Upper lobe of left lung (tissue), 6 donors: ENCODE data around the gene CD80. TPM values are rescaled to one million over a fixed set of nuclear protein-coding genes. Genes with fewer than 3 reads are reported as not detected.

Experiments used
- ATAC-seq, 2 donors: fragments of 200-7000 bp; cut with Tn5 transposase; one replicate each; pipeline ENCODE4 v1.9.1; 2022; ENCODE audit warnings: mild to moderate bottlenecking in 2 of 2, moderate library complexity in 2 of 2; ENCODE audit not compliant: low FRiP score in 2 of 2
- DNase-seq, 2 donors: peaks; one replicate each; pipeline ENCODE4 v3.0.0-alpha.2; 2019 to 2020
- H3K27ac ChIP-seq, 4 donors: fragments of 200-600 bp; sonication (generic); one replicate each; pipeline ENCODE4 v1.5.1; 2016 to 2019
- H3K27me3 ChIP-seq, 4 donors: fragments of 200-600 bp; sonication (generic); one replicate each; pipeline ENCODE4 v1.5.1; 2017 to 2019
- H3K36me3 ChIP-seq, 4 donors: fragments of 200-600 bp; sonication (generic); one replicate each; pipeline ENCODE4 v1.5.1; 2016 to 2019
- H3K4me1 ChIP-seq, 4 donors: fragments of 200-600 bp; sonication (generic); one replicate each; pipeline ENCODE4 v1.5.1; 2018 to 2019
- H3K4me3 ChIP-seq, 4 donors: fragments of 200-600 bp; sonication (generic); one replicate each; pipeline ENCODE4 v1.5.1; 2017 to 2019; ENCODE audit warnings: mild to moderate bottlenecking in 2 of 4, moderate library complexity in 1 of 4
- H3K9me3 ChIP-seq, 4 donors: fragments of 200-600 bp; sonication (generic); one replicate each; pipeline ENCODE4 v1.5.1; 2018 to 2019
- CTCF ChIP-seq, 6 experiments: fragments of 450-650 bp in 4 of 6; fragments of 200-600 bp in 2 of 6; sonication (generic) in 2 of 6; IDR thresholded peaks; one replicate each; pipeline ENCODE4 v1.5.1; 2016 to 2019; ENCODE audit warnings: antibody characterized with exemption in 6 of 6
- EP300 ChIP-seq, 4 donors: sonication (generic); formaldehyde crosslinking; IDR thresholded peaks; one replicate each; pipeline ENCODE4 v1.5.1; 2017; ENCODE audit warnings: antibody characterized with exemption in 4 of 4, control low read depth in 2 of 4
- POLR2A ChIP-seq, 4 donors: fragments of 450-650 bp; IDR thresholded peaks; one replicate each; pipeline ENCODE4 v1.5.1; 2016 to 2017; ENCODE audit warnings: antibody characterized with exemption in 4 of 4, mild to moderate bottlenecking in 2 of 4
- POLR2AphosphoS5 ChIP-seq, 2 donors: sonication (generic); formaldehyde crosslinking; IDR thresholded peaks; one replicate each; pipeline ENCODE4 v1.5.1; 2017; ENCODE audit warnings: antibody characterized with exemption in 2 of 2
- WGBS, 2 donors: methylation state at CpG; one replicate each; pipeline ENCODE4 v1.1.5; 2017 to 2018; 5-methylcytosine and 5-hydroxymethylcytosine counted together
- total RNA-seq, 6 donors: library from RNA; depleted of rRNA in 4 of 6; stranded (reverse); fragments of >200 nt in 4 of 6; gene quantifications; one replicate each; pipeline versions ENCODE4 v1.1.0 to v1.2.1, GENCODE V29; 2016 to 2021
- donor health status: DM: no; HTN: no; CAD: no; lungs with moderate emphysema.
- donor health status: DM: no; HTN: yes; CAD: no; lungs with severe emphysema.

CD80 gene
- total RNA-seq, 6 donors from 2014 or later, result 5.8 to 26.4 (median 8.7) TPM

GRCh38 chr3:119514637-119515036, 44.8 kb downstream of the CD80 start:
- no peak for ATAC-seq
- Histone ChIP-seq H3K36me3 (peaks cover 16 to 85% (median 31%) of the 10 kb centered on the region in 4 donors), H3K27ac (no peak overlapping the region), H3K27me3 (no peaks in the 10 kb centered on the region), H3K4me1 (no peaks in the 10 kb centered on the region), H3K9me3 (no peaks in the 10 kb centered on the region), H3K4me3 (no peak overlapping the region)
- WGBS, 2 donors, result 97 to 100% methylated on average over 2 of the region's 2 CpGs
- TF ChIP-seq POLR2AphosphoS5 (IDR thresholded peaks at IDR 0.05) (no peak), POLR2A (IDR thresholded peaks at IDR 0.05) (no peak), EP300 (IDR thresholded peaks at IDR 0.05) (no peak), CTCF (IDR thresholded peaks at IDR 0.05) (no peak)
- DNase-seq, result no peak

GRCh38 chr3:119510690-119511089, 48.7 kb downstream of the CD80 start:
- H3K4me1 ChIP-seq, result peaks cover 0 to 6% (median 0%) of the 10 kb centered on the region in 4 donors
- peaks cover 0 to 79% (median 14%) of the 10 kb centered on the region in 4 donors for H3K36me3 ChIP-seq
- DNase-seq, result no peak
- TF ChIP-seq POLR2A (IDR thresholded peaks at IDR 0.05) (no peak), EP300 (IDR thresholded peaks at IDR 0.05) (no peak), POLR2AphosphoS5 (IDR thresholded peaks at IDR 0.05) (no peak), CTCF (IDR thresholded peaks at IDR 0.05) (no peak)
- ATAC-seq, result no peak
- no peaks in the 10 kb centered on the region for H3K27me3 ChIP-seq
- H3K9me3 ChIP-seq, result no peaks in the 10 kb centered on the region
- H3K27ac ChIP-seq, result no peak overlapping the region
- no peak overlapping the region for H3K4me3 ChIP-seq

GRCh38 chr3:119508172-119508845, 51.1 kb downstream of the CD80 start:
- Histone ChIP-seq H3K27me3 (no peaks in the 10 kb centered on the region), H3K9me3 (no peaks in the 10 kb centered on the region), H3K36me3 (peaks cover 3 to 81% (median 13%) of the 10 kb centered on the region in 4 donors), H3K27ac (no peak overlapping the region), H3K4me3 (no peak overlapping the region), H3K4me1 (peaks cover 0 to 6% (median 0%) of the 10 kb centered on the region in 4 donors)
- TF ChIP-seq CTCF (IDR thresholded peaks at IDR 0.05) (no peak), POLR2A (IDR thresholded peaks at IDR 0.05) (no peak), EP300 (IDR thresholded peaks at IDR 0.05) (no peak), POLR2AphosphoS5 (IDR thresholded peaks at IDR 0.05) (no peak)
- 44 to 60% methylated on average over 1 of the region's 1 CpG for WGBS, 2 donors
- DNase-seq (no peak), ATAC-seq (no peak)

GRCh38 chr3:119507404-119507803, 52.0 kb downstream of the CD80 start:
- no peak overlapping the region for H3K4me3 ChIP-seq
- no peak for ATAC-seq
- peaks cover 0 to 6% (median 0%) of the 10 kb centered on the region in 4 donors for H3K4me1 ChIP-seq
- peaks cover 3 to 76% (median 13%) of the 10 kb centered on the region in 4 donors for H3K36me3 ChIP-seq
- WGBS, 2 donors, result 94 to 97% methylated on average over 2 of the region's 2 CpGs
- no peaks in the 10 kb centered on the region for H3K27me3 ChIP-seq
- no peaks in the 10 kb centered on the region for H3K9me3 ChIP-seq
- no peak for DNase-seq
- no peak for TF ChIP-seq CTCF (IDR thresholded peaks at IDR 0.05)
- no peak for TF ChIP-seq EP300 (IDR thresholded peaks at IDR 0.05)
- no peak for TF ChIP-seq POLR2AphosphoS5 (IDR thresholded peaks at IDR 0.05)
- no peak for TF ChIP-seq POLR2A (IDR thresholded peaks at IDR 0.05)
- peak overlapping the region in 1 of 4 donors; percentile 53 for H3K27ac ChIP-seq

GRCh38 chr3:119506631-119507030, 52.8 kb downstream of the CD80 start:
- WGBS, 2 donors, result 49% methylated on average over 4 of the region's 4 CpGs
- H3K9me3 ChIP-seq, result no peaks in the 10 kb centered on the region
- DNase-seq, result no peak
- peak overlapping the region in 1 of 4 donors; percentile 3 for H3K4me3 ChIP-seq
- no peak for TF ChIP-seq POLR2A (IDR thresholded peaks at IDR 0.05)
- TF ChIP-seq EP300 (IDR thresholded peaks at IDR 0.05), result no peak
- no peak for TF ChIP-seq POLR2AphosphoS5 (IDR thresholded peaks at IDR 0.05)
- TF ChIP-seq CTCF (IDR thresholded peaks at IDR 0.05), result no peak
- H3K4me1 ChIP-seq, result peaks cover 0 to 6% (median 3%) of the 10 kb centered on the region in 4 donors
- peak overlapping the region in 3 of 4 donors; percentile 11 to 53 (median 45) for H3K27ac ChIP-seq
- ATAC-seq, result no peak
- H3K36me3 ChIP-seq, result peaks cover 3 to 71% (median 13%) of the 10 kb centered on the region in 4 donors
- no peaks in the 10 kb centered on the region for H3K27me3 ChIP-seq
